Inferior parietal cortex (tissue), 1 donor: ENCODE measurements around the gene SEC16B.

ENCODE experiments used
- DNase-seq: peaks from one replicate; pipeline ENCODE4 v3.0.0-alpha.2; 2016; ENCODE audit errors: extremely low spot score

The SEC16B gene

DNA sequence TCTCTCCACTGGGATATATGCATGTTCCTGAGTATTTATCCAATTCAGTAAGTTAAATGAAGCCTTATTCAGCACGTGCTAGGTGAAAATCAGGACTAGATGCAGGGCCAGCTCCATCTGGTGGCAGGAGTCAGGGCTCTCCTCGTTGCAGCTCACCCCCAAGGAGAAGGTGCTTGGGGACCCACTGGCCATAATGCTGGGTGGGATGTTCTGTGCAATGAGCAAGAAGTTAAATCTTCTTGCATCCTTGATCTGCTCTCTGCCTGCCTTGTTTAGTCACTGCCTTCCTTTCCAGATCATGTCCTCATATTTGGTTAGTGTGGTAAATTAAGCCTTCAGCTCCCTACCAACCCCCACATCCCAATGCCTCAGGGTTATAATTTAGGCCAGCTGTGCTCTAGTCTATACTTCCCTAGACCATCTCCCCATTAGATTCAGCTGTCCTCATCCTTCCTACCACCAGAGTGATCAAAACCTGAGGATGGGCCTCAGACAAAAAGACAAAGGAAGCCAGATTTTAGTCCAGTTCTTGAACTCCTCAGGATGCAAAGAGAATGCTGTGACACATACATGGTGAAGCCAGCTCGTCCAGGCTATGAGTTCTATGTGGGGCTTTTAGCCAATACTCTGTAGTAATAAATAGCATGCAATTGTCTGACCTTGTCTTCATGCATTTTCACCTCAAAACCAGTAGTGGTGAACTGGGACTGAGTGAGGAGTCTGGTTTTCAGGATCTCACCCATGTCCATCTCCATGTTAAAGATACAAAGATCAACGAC is 55.9 kb downstream of the SEC16B start:
- peak; percentile 17 for DNase-seq

DNA sequence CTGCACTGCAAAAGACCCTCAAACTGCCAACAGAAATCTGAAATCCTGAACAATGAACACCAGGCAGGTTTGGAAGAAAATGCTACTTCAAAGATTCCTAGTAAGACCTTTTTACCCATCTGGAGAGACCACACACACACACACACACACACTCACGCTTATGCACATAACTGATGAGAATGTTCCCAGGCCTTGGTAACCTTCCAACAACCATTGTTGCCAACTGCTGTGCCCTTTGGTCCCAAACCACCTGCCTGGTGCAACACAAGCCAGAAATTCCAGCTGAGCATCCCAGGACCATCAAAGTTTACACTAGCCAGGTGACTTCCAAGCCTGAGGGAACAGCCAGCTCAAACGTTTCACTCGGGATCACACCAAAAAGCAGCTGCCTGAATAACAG is 56.9 kb downstream of the SEC16B start:
- no peak for DNase-seq

DNA sequence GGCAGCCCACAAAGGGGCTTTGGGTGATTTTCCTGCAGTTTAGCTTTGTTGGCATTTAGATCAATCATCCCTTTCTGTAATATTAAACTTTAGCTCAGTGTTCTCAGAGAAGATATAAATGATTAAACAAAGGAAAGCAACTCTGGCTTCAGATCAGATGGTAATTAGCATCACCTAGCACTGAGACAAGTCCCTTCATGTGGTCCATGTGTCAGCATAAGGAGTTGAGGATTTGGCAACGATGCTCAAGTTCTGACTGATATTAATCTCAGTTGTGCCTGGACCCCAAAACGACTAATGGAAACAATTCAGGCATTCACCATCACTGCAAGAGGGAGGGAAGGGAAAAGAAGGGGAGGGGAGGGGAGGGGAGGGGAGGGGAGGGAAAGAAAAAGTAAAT is 60.4 kb downstream of the SEC16B start:
- no peak for DNase-seq

DNA sequence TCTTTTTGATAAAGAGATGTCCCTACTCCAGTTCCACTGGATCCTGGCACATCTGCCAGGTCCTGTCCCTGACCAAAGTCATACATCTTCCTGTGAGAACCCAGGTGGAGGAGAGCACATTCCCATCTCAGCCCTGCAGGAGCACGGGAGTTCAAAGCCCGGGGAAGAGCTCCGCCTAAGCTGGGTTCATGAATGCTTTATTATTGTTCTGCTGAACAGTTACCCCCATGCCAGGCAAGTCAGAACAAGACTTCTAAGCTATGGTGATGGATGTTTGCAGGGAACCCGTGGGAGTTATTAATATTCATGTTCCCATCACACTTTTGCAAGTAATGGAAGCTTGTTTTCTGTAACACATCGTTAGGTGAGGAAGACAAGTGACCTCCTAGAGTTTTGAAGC is 62.9 kb downstream of the SEC16B start:
- no peak for DNase-seq

DNA sequence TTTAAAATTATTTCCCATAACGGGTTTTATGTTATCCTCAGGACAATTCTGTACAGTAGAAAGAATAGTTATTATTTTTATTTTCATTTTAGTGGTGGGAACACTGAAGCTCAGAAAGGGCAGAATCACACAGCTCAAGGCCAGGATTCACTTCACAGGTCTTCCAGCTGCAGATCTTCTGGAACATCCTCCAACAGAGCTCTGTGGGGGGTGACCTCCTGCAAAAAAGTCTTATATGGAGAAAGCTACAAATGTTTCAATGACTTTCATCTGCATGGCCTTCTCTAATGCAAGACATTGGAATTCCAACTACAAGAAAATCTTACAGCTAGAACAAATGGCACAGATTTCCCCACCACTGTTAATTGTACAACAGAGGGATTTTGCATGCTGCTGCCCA is 64.2 kb downstream of the SEC16B start:
- DNase-seq = no peak

DNA sequence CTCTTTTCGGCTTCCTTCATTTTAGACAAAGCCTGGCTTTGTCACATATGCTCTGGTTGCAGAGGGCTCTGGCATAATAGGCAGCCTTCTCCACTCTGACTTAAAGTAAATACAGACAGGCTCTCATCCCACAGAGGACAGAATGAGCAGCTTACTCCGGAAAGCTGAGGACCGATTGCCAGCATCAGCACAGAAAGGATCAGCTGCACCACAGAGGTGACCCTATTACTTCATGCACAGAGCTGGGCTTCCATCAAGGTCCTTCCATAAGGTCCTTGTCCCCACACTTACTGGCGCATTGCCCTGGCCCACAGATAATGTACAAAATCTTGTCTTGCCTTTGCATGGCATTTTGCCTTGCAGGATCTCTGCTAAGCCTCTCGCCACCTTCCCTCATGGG is 67.6 kb downstream of the SEC16B start:
- no peak for DNase-seq

DNA sequence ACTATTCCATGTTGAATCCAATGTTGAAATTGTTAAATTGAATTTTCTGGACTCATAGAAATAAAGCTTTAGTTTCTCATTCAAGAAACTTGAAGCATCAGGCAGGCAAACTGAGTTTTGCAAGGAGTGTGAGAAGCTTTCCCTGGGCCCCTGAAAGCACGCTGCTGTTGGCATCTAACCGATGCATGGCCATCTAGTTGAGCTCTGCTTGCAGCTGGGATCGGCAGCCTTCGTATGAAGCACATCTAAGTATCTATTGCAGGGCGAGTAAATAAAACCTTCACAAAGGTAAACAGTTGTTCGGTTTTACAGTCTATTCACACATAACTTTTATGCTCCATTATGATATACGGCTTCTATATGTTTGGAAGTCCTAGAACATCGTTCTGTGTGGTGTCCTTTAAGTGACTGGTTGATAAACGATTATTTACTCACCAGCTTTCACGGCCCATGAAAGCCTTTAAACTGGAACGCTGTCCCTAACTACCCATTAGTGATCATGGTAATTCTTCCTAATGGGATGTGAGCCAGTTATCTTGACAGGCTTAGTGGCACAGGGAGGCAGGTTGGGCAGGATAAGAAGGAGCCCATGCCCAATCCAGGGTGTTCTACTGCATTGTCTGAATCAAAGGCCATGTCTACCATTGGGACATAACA is 71.7 kb downstream of the SEC16B start:
- no peak for DNase-seq

DNA sequence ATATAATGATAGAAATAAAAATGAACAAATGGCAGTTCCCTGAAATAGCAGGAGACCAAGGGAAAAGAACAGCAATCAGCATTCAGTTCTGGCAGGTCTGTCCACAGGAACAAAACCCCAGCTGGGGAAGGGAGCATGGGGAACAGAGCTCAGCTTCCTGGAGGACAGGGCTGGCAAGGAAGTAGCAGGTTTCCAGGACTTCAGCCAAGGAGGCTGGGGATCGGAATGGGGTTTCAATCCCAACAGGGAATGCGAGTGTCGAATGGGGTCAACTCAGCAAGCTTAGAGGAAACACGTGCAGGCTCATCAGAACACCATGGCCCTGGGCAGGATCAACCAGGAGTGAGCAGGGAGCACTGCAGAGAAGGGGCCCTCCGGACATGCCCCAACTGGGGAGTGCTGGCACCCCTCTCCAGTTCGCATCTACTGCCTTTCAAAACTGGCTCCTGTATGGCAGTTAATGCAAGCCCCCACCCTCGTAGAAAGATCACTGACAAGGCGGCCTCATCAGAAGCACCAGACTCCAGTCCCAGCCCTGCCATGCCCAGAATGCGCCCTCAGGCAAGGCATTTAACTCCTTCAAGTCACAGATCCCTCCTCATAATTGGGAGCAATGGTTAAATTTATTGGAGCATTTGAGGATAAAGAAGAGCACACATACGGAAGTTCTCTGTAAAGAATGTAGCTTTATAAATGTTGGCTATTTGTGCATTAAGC is 72.4 kb downstream of the SEC16B start:
- DNase-seq = no peak
